ENCODE measurements around the gene FCN1. TPM values are rescaled to one million over a fixed set of nuclear protein-coding genes. Genes with fewer than 3 reads are reported as not detected.

FCN1 gene
- total and polyA plus RNA-seq, 2 of the 8 experiments (the other 6 are each of a cell fraction or from before 2014, with no cell fraction given) = not detected

DNA sequence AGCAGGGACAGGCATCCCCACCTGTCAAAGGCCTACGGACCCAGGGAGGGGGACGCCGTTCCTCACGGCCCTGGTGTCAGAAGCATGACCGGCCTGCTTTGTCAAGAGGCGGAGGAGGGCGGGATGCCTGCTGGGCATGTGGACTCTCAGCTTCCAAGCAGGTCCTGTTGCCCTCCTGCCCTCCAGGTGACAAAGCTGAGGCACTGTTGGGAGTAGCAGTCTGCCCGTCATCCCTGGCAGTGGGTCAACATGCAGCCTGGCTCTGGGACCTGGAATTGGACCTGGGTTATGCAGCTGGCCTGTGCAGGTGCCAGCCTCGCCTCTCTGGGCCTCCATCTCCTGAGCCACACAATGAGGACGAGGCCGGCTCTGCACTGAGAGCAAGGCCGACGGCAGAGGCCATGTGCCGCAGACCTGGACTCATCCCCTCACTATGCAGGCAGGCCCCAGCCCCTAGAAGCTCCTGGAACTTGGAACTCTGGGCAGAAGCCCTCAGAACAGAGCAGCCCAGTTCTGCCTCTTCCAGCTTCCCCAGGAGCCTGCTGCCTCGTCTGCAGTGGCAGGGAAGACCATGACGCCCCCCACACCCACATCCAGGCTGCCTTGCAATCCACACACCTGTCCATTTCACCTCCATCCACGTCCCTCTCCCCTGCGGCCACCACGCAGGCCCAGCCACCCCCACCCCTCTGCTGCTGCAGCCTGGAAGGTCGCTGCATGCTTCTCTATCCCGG, 20.8 kb upstream of the FCN1 start (continued):
- TF ChIP-seq FOSL1 (IDR thresholded peaks at IDR 0.05; ENCODE audit: insufficient read depth, low read depth, low read length) (no peak), CBX8 (IDR thresholded peaks at IDR 0.05; ENCODE audit: borderline replicate concordance, low read depth, low read length) (no peak), YY1 (IDR thresholded peaks at IDR 0.05; ENCODE audit: low read depth, low read length) (no peak)

All from H1 (cell line).